ENCODE results near the gene SRRM4. TPM values are rescaled to one million over a fixed set of nuclear protein-coding genes. Genes with fewer than 3 reads are reported as not detected.

Gene SRRM4
- total and polyA plus RNA-seq, 10 of the 15 experiments (the other 5 are each of a cell fraction or from before 2014, with no cell fraction given) = under 0.01 to 0.01 TPM; not detected in 8

DNA sequence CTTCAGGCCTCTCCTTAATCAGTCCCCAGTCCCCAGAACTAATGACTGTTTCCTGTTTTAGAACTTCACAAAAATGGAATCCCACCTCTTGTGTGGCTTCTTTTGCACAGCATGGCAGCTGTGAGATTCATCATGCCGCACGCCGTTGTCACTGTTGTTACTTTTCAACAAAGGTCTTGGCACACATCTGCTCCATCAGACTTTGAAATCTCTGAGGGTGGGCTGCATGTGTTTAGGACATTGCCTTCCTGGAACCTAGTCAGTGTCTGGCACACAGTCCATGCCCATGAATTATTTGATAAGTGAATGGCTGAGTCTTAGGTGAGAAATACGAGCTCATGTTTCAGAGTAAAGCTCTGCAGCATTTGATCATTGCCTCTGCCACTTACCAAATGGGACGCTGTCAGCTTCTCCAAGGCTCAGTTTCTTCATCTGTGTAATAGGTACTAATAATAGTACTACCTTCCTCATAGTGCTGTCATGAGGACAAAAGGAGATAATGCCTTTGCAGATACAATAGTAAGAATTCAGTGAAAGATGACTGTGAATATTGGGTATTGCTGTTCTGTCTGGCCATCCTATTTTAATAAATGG is 90.4 kb downstream of the SRRM4 start (continued):
- TF ChIP-seq, protein P1, sequence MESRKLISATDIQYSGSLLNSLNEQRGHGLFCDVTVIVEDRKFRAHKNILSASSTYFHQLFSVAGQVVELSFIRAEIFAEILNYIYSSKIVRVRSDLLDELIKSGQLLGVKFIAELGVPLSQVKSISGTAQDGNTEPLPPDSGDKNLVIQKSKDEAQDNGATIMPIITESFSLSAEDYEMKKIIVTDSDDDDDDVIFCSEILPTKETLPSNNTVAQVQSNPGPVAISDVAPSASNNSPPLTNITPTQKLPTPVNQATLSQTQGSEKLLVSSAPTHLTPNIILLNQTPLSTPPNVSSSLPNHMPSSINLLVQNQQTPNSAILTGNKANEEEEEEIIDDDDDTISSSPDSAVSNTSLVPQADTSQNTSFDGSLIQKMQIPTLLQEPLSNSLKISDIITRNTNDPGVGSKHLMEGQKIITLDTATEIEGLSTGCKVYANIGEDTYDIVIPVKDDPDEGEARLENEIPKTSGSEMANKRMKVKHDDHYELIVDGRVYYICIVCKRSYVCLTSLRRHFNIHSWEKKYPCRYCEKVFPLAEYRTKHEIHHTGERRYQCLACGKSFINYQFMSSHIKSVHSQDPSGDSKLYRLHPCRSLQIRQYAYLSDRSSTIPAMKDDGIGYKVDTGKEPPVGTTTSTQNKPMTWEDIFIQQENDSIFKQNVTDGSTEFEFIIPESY (IDR thresholded peaks at IDR 0.05) = no peak
- TF ChIP-seq RB1 (IDR thresholded peaks at IDR 0.05; ENCODE audit: borderline replicate concordance) = no peak
- TF ChIP-seq PAX8 (IDR thresholded peaks at IDR 0.05) = no peak
- no peak for TF ChIP-seq EED (IDR thresholded peaks at IDR 0.05; ENCODE audit: low read depth)

DNA sequence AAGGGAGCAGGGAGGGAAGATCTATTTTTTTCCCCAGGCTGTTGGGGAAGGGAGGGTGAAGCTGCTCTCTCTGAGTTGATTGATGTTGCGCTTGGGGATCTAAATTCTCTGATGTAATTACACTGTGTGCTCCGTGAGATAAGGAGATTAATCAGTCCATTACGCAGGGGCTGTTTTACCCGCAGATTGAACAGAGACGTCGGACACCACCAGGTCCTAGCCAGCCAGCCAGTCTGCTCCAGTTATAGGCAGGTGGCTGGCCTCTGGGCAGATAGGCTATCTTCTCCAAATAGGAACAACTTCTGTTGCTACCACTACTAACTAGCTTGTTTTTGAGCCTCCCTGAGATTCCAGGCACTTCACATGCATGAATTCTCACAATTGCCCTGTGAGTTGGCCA is 91.1 kb downstream of the SRRM4 start:
- Histone ChIP-seq H3K27ac (ENCODE audit: control insufficient read depth, insufficient read depth) (no peak overlapping the region), H3K4me1 (ENCODE audit: control insufficient read depth, insufficient read depth, low read length) (no peaks in the 10 kb centered on the region), H3K4me2 (ENCODE audit: control insufficient read depth, insufficient read depth) (no peak overlapping the region), H3K79me2 (ENCODE audit: control insufficient read depth, insufficient read depth, low read length) (no peaks in the 10 kb centered on the region), H3K27me3 (replicated peaks in 1 of 2; ENCODE audit: control insufficient read depth in 2 of 2, insufficient read depth in 2 of 2, low read length in 1 of 2) (no peaks in the 10 kb centered on the region), H3K9me3 (replicated peaks; ENCODE audit: control insufficient read depth, insufficient read depth, low read length) (no peaks in the 10 kb centered on the region), H2AFZ (ENCODE audit: control insufficient read depth, low read depth, low read length) (no peak overlapping the region), H3K36me3 (ENCODE audit: control insufficient read depth in 2 of 2, insufficient read depth in 2 of 2, low read length in 1 of 2) (no peaks in the 10 kb centered on the region), H3K4me3 (no peak overlapping the region), H3K9ac (ENCODE audit: control insufficient read depth, insufficient read depth, low read length) (no peak overlapping the region), H4K20me1 (ENCODE audit: control insufficient read depth, insufficient read depth) (no peaks in the 10 kb centered on the region)
- in situ Hi-C loops (cut with MboI) (no loop called here), intact Hi-C loops (cut with micrococcal nuclease; ENCODE audit: unreplicated experiment) (no loop called here)
- TF ChIP-seq CBFB (IDR thresholded peaks at IDR 0.05; ENCODE audit: low read depth) = no peak
- no peak for TF ChIP-seq JUNB (IDR thresholded peaks at IDR 0.05)
- no peak for TF ChIP-seq RCOR1 (conservative IDR thresholded peaks at IDR 0.05; ENCODE audit: low read depth, low read length)
- no peak for TF ChIP-seq RELA (IDR thresholded peaks at IDR 0.05; ENCODE audit: borderline replicate concordance, partially characterized antibody)
- no peak for TF ChIP-seq SREBF1 (IDR thresholded peaks at IDR 0.05; ENCODE audit: low read length)
- TF ChIP-seq, protein P2, sequence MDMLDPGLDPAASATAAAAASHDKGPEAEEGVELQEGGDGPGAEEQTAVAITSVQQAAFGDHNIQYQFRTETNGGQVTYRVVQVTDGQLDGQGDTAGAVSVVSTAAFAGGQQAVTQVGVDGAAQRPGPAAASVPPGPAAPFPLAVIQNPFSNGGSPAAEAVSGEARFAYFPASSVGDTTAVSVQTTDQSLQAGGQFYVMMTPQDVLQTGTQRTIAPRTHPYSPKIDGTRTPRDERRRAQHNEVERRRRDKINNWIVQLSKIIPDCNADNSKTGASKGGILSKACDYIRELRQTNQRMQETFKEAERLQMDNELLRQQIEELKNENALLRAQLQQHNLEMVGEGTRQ (IDR thresholded peaks at IDR 0.05; ENCODE audit: borderline replicate concordance, low read depth, low read length) = no peak
- TF ChIP-seq ZNF24 (IDR thresholded peaks at IDR 0.05) = no peak
- TF ChIP-seq, protein P3, sequence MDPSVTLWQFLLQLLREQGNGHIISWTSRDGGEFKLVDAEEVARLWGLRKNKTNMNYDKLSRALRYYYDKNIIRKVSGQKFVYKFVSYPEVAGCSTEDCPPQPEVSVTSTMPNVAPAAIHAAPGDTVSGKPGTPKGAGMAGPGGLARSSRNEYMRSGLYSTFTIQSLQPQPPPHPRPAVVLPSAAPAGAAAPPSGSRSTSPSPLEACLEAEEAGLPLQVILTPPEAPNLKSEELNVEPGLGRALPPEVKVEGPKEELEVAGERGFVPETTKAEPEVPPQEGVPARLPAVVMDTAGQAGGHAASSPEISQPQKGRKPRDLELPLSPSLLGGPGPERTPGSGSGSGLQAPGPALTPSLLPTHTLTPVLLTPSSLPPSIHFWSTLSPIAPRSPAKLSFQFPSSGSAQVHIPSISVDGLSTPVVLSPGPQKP (IDR thresholded peaks at IDR 0.05; ENCODE audit: low read depth, low read length) = no peak
- TF ChIP-seq, protein P4, sequence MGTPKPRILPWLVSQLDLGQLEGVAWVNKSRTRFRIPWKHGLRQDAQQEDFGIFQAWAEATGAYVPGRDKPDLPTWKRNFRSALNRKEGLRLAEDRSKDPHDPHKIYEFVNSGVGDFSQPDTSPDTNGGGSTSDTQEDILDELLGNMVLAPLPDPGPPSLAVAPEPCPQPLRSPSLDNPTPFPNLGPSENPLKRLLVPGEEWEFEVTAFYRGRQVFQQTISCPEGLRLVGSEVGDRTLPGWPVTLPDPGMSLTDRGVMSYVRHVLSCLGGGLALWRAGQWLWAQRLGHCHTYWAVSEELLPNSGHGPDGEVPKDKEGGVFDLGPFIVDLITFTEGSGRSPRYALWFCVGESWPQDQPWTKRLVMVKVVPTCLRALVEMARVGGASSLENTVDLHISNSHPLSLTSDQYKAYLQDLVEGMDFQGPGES (IDR thresholded peaks at IDR 0.05) = no peak
- no peak for TF ChIP-seq FOS (IDR thresholded peaks at IDR 0.05; ENCODE audit: borderline replicate concordance, extremely low read depth, insufficient read length)
- no TSS peak for BruUV-seq (replicated peaks)
- ATAC-seq (no peak), FAIRE-seq (no peak), DNase-seq (ENCODE audit: low read depth, low spot score) (no peak)
- POLR2A ChIA-PET = no interaction called here
- WGBS (ENCODE audit: insufficient coverage, insufficient replicate concordance, low lambda C conversion rate, missing lambda C conversion rate) = 25% methylated on average over 6 of the region's 6 CpGs
- RAD21 ChIA-PET (ENCODE audit: unreplicated experiment) = no interaction called here
- SMC1A ChIA-PET (ENCODE audit: uncharacterized antibody, unreplicated experiment) = no interaction called here
- CTCF ChIA-PET = no interaction called here
